Stimulated activated naive B cell treated with anti-CD40 and anti-IgM and Interleukin-4, amounts not matched to agents 10 μg/mL and 1 μg/mL and 100 μg/mL, for 72 hours (primary cell): ENCODE results near the gene BOLL.
"Not testable (repeated sequence)": the region's sequence is repeated elsewhere in the genome, so short reads cannot be mapped to it uniquely, and the experiment has no call there.

Experiments
- ATAC-seq, 2 donors: fragments of 150-1000 bp; cut with Tn5 transposase; replicated peaks; 2 replicates each; pipeline ENCODE4 v1.10.0; 2021; ENCODE audit warnings: moderate library complexity in 1 of 2
- DNase-seq: peaks from one replicate; pipeline ENCODE4 v3.0.0; 2021
- H3K27ac Mint-ChIP-seq: one replicate; pipeline ENCODE4 v1.8.0; 2022; ENCODE audit warnings: mild to moderate bottlenecking, mixed read lengths
- H3K27me3 Mint-ChIP-seq, 2 donors: one replicate each; pipeline ENCODE4 v1.8.0; 2022; ENCODE audit warnings: mixed read lengths in 2 of 2
- H3K36me3 Mint-ChIP-seq, 2 donors: one replicate each; pipeline ENCODE4 v1.8.0; 2022; ENCODE audit warnings: mixed read lengths in 2 of 2, mild to moderate bottlenecking in 1 of 2
- H3K4me1 Mint-ChIP-seq, 2 donors: one replicate each; pipeline ENCODE4 v1.8.0; 2022; ENCODE audit warnings: mixed read lengths in 2 of 2, mild to moderate bottlenecking in 1 of 2
- H3K4me3 Mint-ChIP-seq, 2 donors: one replicate each; pipeline ENCODE4 v1.8.0; 2022; ENCODE audit warnings: mild to moderate bottlenecking in 2 of 2, mixed read lengths in 2 of 2, moderate library complexity in 1 of 2
- H3K9me3 Mint-ChIP-seq, 2 donors: one replicate each; pipeline ENCODE4 v1.8.0; 2022; ENCODE audit warnings: mixed read lengths in 2 of 2, mild to moderate bottlenecking in 1 of 2

Gene BOLL, protein sequence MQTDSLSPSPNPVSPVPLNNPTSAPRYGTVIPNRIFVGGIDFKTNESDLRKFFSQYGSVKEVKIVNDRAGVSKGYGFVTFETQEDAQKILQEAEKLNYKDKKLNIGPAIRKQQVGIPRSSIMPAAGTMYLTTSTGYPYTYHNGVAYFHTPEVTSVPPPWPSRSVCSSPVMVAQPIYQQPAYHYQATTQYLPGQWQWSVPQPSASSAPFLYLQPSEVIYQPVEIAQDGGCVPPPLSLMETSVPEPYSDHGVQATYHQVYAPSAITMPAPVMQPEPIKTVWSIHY

DNA sequence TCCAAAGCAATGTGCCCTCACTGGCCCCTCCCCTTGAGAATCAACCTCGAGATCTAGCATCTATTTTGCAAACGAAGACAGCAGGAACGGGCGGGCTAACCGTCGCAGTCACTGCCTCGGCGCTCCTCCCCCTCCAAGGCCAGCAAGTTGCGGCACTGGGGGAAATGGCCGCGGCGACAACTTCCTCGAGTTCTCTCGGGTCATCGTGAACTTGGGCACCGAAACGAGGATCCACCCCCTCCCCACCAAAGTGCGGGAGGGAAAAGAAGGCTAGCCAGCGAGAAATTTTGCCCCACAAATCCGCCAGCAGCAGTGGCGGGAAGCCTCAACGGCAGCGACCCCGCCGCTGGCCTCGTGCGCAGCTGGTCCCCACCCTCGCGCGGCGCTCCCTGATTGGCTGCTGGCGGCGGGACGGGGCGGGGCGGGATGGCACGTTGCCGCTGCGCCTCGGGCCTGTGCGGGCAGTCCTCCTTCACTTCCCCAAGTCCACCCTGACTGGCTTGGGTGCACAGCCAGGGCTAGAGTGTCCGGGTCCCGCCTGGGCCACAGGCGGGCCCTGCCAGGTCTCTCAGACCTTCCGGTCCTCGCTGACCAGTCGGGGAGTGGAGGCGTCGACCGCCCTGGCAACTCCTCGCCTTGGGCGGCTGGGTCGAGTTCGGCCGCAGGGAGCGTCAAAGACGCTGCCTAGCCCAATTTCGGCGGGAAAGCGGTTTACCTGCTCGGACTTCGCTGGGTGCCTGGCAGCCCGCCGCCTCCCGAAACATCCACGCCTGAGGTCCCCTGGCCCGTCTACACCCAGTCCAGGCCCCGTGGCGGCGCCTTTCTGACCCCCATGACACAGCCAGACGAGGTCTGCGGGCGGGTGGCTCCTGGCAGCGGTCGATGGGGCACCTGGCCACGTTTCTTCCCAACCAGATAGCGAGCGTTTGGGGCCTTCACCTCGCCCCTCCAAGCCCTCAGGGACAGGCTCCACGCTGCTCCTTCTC, at the start of gene BOLL:
TSS of gene BOLL (minus strand) at position 364 of the 986 bp plus-strand sequence. CDS start 3,469 bp downstream, outside the sequence.
- DNase-seq = no peak
- peak within 1 kb of the TSS; percentile 76 to 77 for H3K4me3 Mint-ChIP-seq

DNA sequence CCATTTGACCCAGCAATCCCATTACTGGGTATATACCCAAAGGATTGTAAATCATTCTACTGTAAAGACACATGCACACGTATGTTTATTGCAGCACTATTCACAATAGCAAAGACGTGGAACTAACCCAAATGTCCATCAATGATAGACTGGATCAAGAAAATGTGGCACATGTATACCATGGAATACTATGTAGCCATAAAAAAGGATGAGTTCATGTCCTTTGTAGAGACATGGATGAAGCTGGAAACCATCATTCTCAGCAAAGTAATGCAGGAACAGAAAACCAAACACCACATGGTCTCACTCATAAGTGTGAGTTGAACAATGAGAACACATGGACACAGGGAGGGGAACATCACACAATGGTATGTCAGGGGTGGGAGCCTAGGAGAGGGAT, 49.7 kb upstream of the BOLL start:
- not testable (repeated sequence) for H3K27ac Mint-ChIP-seq, H3K4me1 Mint-ChIP-seq

More for the DNA sequence above, at the start of gene BOLL:
- H3K27ac Mint-ChIP-seq = no peak within 1 kb of the TSS
- peaks cover 0 to 2% of the 10 kb centered on the region in 2 donors for H3K9me3 Mint-ChIP-seq
- no peak for ATAC-seq
- peaks cover 19 to 29% of the 10 kb centered on the region in 2 donors for H3K27me3 Mint-ChIP-seq
- peaks cover 1 to 4% of the 10 kb centered on the region in 2 donors for H3K36me3 Mint-ChIP-seq
- peaks cover 2 to 7% of the 10 kb centered on the region in 2 donors for H3K4me1 Mint-ChIP-seq

DNA sequence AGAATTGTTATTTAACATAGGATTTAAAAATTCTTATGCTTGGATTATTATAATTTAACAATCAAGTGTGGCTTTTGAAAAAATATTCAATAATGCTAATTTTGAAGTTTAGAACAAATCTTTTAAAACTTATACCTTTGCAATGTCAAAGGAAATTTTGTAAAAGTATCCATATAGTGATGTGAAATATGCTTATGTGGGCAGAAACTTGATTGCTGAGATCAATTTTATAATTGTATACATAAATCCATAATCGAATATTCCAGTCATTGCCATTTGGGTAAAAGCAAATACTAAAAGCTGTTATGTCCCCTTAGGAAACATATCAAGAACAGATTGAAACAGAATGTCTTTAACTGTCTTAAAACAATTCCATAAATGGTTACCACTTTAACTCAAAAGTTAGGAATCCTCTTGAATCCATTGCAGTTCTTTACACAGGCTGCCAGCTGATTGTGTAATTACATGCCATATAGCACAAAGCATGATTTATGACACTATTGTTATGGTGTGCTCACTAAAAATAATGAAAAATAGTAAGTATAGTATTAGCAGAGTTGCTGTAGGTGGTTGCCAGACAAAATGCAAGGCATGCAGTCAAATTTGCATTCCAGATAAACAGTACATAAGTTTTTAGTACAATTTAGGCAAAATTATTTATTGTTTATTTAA, 43.5 kb upstream of the BOLL start:
- no peak overlapping the region for H3K27ac Mint-ChIP-seq
- DNase-seq (no peak), ATAC-seq (no peak)
- no peak overlapping the region for H3K4me3 Mint-ChIP-seq
- peaks cover 22 to 23% of the 10 kb centered on the region in 2 donors for H3K27me3 Mint-ChIP-seq
- no peaks in the 10 kb centered on the region for H3K36me3 Mint-ChIP-seq
- peaks cover 2 to 10% of the 10 kb centered on the region in 2 donors for H3K9me3 Mint-ChIP-seq
- no peaks in the 10 kb centered on the region for H3K4me1 Mint-ChIP-seq

More for the DNA sequence above, 49.7 kb upstream of the BOLL start:
- H3K4me3 Mint-ChIP-seq, H3K36me3 Mint-ChIP-seq, DNase-seq, ATAC-seq: not testable (repeated sequence)
- Mint-ChIP-seq H3K27me3 (peaks cover 17 to 18% of the 10 kb centered on the region in 2 donors), H3K9me3 (peaks cover 6 to 15% of the 10 kb centered on the region in 2 donors)

DNA sequence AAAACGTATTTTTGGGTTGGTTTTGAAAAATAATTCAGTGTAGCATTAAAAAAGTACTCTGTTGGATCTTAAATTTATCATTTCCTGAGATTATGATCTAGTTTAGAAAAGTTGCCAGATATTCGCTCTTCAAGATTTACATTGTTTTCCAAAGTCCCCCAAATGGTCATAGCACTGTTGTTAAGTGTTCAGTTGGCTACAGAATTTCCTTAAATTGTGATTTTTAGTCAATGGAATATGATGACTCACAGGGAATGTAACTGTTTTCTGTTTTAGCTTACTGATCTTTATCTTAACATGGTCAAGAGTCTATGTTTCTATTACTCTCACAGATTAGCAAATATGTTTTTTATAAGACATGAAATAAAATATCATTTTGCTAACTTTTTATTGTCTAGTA, 42.5 kb upstream of the BOLL start:
- H3K27ac Mint-ChIP-seq = no peak overlapping the region
- no peak overlapping the region for H3K4me3 Mint-ChIP-seq
- DNase-seq = no peak
- no peaks in the 10 kb centered on the region for H3K4me1 Mint-ChIP-seq
- H3K36me3 Mint-ChIP-seq = no peaks in the 10 kb centered on the region
- no peak for ATAC-seq
- H3K27me3 Mint-ChIP-seq = peaks cover 23 to 27% of the 10 kb centered on the region in 2 donors
- peaks cover 0 to 10% of the 10 kb centered on the region in 2 donors for H3K9me3 Mint-ChIP-seq

DNA sequence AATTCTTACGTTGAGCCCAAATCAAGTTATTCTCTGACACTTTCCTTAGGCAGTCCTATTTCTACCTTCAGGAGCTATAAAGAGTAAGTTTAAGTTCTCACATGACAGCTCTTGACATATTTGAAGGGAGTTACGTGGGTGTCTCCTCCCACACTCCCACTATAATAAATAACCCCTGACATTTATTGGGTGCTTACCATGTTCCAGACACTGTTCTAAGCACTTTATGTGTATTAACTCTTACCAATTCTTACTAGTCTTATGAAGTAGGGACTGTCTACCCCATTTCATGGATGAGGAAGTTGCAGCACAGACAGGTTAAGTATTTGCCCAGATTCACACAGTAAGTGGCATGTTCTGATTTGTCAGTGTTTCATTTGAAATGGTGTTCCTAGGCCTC, 37.2 kb upstream of the BOLL start:
- Mint-ChIP-seq H3K9me3 (no peaks in the 10 kb centered on the region), H3K27me3 (peaks cover 19 to 30% of the 10 kb centered on the region in 2 donors), H3K4me1 (peaks cover 0 to 6% of the 10 kb centered on the region in 2 donors), H3K27ac (no peak overlapping the region), H3K4me3 (no peak overlapping the region), H3K36me3 (no peaks in the 10 kb centered on the region)
- DNase-seq = no peak
- ATAC-seq = peak in 1 of 2 donors; percentile 10

DNA sequence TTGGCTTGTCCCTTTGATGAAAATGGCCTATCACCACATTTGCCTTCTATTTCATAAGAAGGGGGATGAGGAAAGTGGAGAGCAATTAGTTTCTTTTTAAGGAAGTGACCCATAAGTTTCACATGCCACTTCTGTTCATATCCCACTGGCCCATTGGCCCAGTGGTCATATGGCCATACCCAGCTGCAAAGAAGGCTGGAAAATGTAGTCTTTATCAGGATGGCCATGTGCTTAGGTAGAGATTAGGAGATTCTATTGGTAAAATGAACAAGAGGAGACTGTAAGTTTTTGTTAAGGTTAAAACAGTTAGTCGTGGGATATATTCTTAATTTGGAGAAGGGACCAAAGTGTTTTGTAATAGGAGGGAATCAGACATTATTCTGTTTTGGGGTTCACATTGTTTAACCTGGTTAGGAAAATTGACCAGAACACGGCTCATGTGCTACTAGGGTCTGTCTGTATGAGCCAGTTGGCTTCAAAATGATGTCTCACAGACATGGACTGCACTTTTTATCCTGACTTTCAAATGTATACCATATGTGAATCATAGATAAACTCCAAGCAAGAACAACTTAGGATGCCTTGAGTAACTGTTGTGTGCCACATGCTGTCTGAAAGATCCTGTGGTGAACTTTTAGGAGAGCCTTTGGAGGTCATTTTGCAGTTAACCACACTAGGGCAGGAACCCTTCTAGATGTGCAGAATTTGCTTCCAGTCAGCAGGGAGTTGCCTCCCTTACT, 36.6 kb upstream of the BOLL start:
- H3K4me3 Mint-ChIP-seq = no peak overlapping the region
- DNase-seq = no peak
- H3K27ac Mint-ChIP-seq = no peak overlapping the region
- no peaks in the 10 kb centered on the region for H3K9me3 Mint-ChIP-seq
- peaks cover 0 to 6% of the 10 kb centered on the region in 2 donors for H3K4me1 Mint-ChIP-seq
- peak in 1 of 2 donors; percentile 44 for ATAC-seq
- H3K36me3 Mint-ChIP-seq = no peaks in the 10 kb centered on the region
- peaks cover 18 to 31% of the 10 kb centered on the region in 2 donors for H3K27me3 Mint-ChIP-seq

DNA sequence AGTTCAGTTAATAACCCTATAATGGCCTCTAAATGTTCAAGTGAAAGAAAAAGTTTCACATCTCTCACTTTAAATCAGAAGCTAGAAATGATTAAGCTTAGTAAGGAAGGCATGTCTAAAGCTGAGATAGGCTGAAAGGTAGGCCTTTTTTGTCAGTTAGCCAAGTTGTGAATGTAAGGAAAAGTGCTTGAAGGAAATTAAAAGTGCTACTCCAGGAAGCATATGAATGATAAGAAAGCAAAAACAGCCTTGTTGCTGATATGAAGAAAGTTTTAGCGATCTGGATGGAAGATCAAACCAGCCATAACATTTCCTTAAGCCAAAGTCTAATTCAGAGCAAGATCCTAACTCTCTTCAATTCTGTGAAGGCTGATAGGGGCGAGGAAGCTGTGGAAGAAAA, 29.4 kb upstream of the BOLL start:
- H3K36me3 Mint-ChIP-seq = no peaks in the 10 kb centered on the region
- peaks cover 0 to 1% of the 10 kb centered on the region in 2 donors for H3K9me3 Mint-ChIP-seq
- ATAC-seq = no peak
- DNase-seq = no peak
- H3K27me3 Mint-ChIP-seq = peaks cover 41 to 52% of the 10 kb centered on the region in 2 donors
- H3K4me1 Mint-ChIP-seq = no peaks in the 10 kb centered on the region
- H3K27ac Mint-ChIP-seq = no peak overlapping the region
- no peak overlapping the region for H3K4me3 Mint-ChIP-seq

DNA sequence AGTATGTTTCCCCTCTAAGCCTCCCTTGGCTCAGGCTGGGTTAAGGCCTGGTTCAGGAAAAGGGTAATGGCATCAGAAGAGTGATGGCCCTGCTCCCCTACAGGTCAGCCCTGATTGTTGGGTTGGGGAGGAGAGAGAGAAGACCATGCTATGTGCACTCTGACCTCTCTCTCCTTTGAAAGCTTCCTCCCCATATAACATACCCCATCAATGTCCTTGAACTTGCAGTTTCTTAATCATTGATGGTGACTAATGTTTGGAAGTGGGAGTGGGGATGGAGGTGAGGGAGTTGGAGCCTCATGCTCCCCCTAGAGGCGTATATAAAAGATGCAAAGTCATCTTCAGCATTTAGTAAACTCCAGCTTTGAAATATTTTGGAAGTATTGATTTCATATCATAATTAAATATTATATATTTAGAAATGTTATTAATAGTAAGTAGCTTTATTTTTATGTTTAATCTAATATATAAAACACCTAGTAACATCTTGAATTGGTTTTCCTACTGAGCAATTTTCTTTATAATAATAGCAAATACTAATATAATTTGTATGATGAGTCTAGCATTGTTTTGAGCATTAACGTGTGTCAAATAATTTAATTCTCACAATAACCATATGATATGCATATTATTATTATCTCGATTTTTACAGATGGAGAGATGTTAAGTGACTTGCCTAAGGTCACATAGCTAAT, 28.1 kb upstream of the BOLL start:
- peaks cover 0 to 1% of the 10 kb centered on the region in 2 donors for H3K9me3 Mint-ChIP-seq

DNA sequence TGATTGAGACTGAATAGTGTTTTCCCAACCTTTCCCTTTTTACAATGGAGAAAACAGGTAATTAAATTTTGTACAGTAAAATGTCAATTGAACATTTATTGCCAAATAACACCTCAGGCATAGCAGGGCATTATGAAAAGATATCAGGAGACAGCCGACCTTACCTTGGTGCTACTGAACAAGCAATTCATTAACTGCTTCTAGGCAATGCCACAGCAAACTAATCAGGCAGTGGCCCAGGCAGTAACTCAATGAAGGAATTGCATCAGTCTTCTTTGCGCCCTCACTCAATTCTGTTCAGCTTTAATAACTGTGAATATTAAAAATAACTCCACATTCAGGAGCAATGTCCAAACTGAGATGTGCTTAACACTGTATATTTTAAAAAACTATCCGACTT, 25.4 kb upstream of the BOLL start:
- DNase-seq (no peak), ATAC-seq (no peak)
- Mint-ChIP-seq H3K27me3 (peaks cover 51 to 52% of the 10 kb centered on the region in 2 donors), H3K4me3 (no peak overlapping the region), H3K9me3 (peaks cover 0 to under 1% of the 10 kb centered on the region in 2 donors), H3K27ac (no peak overlapping the region), H3K4me1 (peaks cover 4 to 6% of the 10 kb centered on the region in 2 donors), H3K36me3 (no peaks in the 10 kb centered on the region)

More for the DNA sequence above, 28.1 kb upstream of the BOLL start:
- H3K27me3 Mint-ChIP-seq = peaks cover 45 to 52% of the 10 kb centered on the region in 2 donors
- H3K4me1 Mint-ChIP-seq = no peaks in the 10 kb centered on the region
- H3K36me3 Mint-ChIP-seq = no peaks in the 10 kb centered on the region
- ATAC-seq (peak; percentile 42 to 63), DNase-seq (no peak)
- no peak overlapping the region for H3K4me3 Mint-ChIP-seq
- H3K27ac Mint-ChIP-seq = no peak overlapping the region

DNA sequence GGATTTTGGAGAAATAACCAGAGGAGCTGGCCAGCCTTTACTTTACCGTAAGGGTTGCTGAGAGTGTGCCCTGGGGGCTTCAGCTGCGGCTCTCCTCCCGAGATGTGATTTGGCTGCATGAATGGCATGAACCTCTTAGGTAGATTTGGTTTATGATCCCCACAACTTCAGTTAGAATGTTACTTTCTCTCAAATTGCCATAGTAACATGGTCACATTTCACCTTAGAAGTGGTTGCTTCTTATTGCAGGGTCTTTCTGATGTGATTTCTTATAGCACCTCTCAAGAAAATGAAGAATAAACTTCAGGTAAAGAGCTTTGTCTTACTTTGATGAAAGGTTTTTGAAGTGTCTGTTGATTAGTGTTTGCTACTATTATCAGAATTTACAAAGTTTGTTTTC, 24.9 kb upstream of the BOLL start:
- Mint-ChIP-seq H3K4me1 (peaks cover 6 to 9% of the 10 kb centered on the region in 2 donors), H3K4me3 (no peak overlapping the region), H3K27me3 (peaks cover 50 to 54% of the 10 kb centered on the region in 2 donors), H3K9me3 (no peaks in the 10 kb centered on the region), H3K36me3 (no peaks in the 10 kb centered on the region), H3K27ac (no peak overlapping the region)
- DNase-seq (no peak), ATAC-seq (no peak)

DNA sequence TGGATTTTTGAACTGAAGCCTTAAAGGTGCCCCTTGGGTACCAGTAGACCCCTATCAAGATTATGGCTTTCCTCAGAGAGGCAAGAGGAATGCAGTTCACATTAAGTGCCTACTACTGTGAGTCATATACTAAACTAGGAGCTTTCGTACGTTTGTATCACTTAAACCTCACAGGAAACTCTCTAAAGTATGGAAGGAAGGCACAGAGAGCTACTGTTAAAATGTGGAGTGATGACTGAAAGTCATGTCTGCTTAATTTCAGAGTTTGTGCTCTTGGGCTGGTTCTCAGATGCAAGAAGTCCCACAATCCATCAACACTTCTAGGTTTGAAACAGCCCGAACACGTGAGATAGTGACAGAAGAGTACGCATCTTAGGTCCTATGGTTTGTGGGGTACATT, 23.9 kb upstream of the BOLL start:
- Mint-ChIP-seq H3K4me3 (no peak overlapping the region), H3K9me3 (no peaks in the 10 kb centered on the region), H3K36me3 (peaks cover 0 to 1% of the 10 kb centered on the region in 2 donors), H3K27me3 (peaks cover 51 to 53% of the 10 kb centered on the region in 2 donors), H3K4me1 (peaks cover 11 to 16% of the 10 kb centered on the region in 2 donors), H3K27ac (no peak overlapping the region)
- DNase-seq = no peak
- no peak for ATAC-seq

DNA sequence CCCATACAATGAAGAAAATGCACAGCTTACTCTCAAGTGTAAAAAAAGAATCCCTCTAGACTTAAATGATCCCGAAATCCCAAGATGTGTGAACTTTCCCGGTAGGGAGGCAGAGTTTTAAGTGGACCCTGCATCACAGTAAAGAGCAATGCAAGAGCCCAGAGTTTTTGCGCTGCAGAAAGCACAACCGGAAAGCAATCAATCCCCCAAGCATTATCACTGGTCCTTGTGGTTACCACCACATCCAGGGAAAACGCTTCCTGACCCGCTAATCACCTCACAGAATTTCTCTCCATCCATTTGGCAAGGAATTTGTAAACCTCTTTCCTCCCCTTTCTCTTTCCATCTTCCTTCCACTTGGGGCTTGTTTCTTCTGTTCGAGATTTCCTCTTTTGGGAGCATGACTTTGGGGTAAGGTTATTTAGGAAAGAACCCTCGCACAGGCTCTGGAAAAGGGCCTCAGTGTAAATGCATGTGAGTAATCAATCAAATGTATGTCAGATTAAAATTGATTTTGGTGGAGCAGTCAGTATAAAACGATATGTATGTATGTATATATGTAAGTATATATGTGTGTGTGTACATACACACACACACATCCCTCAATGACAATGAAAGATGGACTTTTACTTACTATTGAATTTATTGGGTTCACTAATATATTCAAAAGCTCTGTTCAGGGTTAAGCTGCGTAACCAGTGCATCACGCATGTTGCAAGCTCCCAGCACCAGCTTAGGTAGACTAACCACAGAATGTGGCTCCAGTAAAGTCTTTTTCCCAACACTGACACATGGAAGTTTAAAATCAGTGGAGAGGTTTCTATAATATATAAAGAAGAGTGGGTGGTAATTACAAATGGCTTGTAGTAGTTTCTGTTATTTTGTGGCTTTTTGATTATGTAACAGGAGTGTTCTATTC, 20.9 kb upstream of the BOLL start:
- peaks cover 14 to 19% of the 10 kb centered on the region in 2 donors for H3K4me1 Mint-ChIP-seq
- no peak overlapping the region for H3K27ac Mint-ChIP-seq
- H3K36me3 Mint-ChIP-seq = peaks cover 0 to 1% of the 10 kb centered on the region in 2 donors
- peaks cover 56 to 63% of the 10 kb centered on the region in 2 donors for H3K27me3 Mint-ChIP-seq
- ATAC-seq = no peak
- no peaks in the 10 kb centered on the region for H3K9me3 Mint-ChIP-seq
- DNase-seq = no peak
- peak overlapping the region; percentile 71 to 96 for H3K4me3 Mint-ChIP-seq
